Fibroblast of lung (primary cell): ENCODE results near the gene ARHGAP10. TPM values are rescaled to one million over a fixed set of nuclear protein-coding genes. Genes with fewer than 3 reads are reported as not detected.

Experiments
- DNase-seq, 2 donors: peaks; one replicate each; pipeline versions ENCODE4 v3.0.0 to v3.0.0-alpha.2; 2010; ENCODE audit warnings: low read depth in 2 of 2
- H2AFZ ChIP-seq: 2 replicates; pipeline ENCODE4 v1.5.1; 2012; ENCODE audit warnings: low read length, control low read depth, inconsistent platforms
- H3K27ac ChIP-seq: 2 replicates; pipeline ENCODE4 v1.5.1; 2011; ENCODE audit warnings: low read length, control low read depth; ENCODE audit not compliant: insufficient read depth
- H3K27me3 ChIP-seq: 2 replicates; pipeline ENCODE4 v1.5.1; 2011; ENCODE audit warnings: mild to moderate bottlenecking, low read length; ENCODE audit not compliant: control insufficient read depth, insufficient read depth
- H3K36me3 ChIP-seq: 2 replicates; pipeline ENCODE4 v1.5.1; 2011; ENCODE audit warnings: low read length; ENCODE audit not compliant: control insufficient read depth, insufficient read depth
- H3K4me1 ChIP-seq: 2 replicates; pipeline ENCODE4 v1.5.1; 2011; ENCODE audit warnings: low read length; ENCODE audit not compliant: control insufficient read depth, insufficient read depth; ENCODE audit errors: extremely low read depth
- H3K4me2 ChIP-seq: 2 replicates; pipeline ENCODE4 v1.5.1; 2011; ENCODE audit warnings: low read length, control low read depth; ENCODE audit not compliant: insufficient read depth; ENCODE audit errors: extremely low read depth
- H3K4me3 ChIP-seq, 4 experiments: fragments of 200-600 bp in 1 of 4; sonication (generic) in 1 of 4; replicated peaks in 1 of 4; 2 replicates each; pipeline ENCODE4 v1.5.1; 2011 to 2016; ENCODE audit warnings: low read length in 4 of 4, low read depth in 3 of 4, mild to moderate bottlenecking in 3 of 4, control low read depth in 2 of 4, inconsistent platforms in 1 of 4, mixed read lengths in 1 of 4; ENCODE audit not compliant: insufficient read depth in 1 of 4; ENCODE audit errors: control extremely low read depth in 1 of 4
- H3K79me2 ChIP-seq: 2 replicates; pipeline ENCODE4 v1.5.1; 2012; ENCODE audit warnings: mild to moderate bottlenecking, low read length, inconsistent platforms; ENCODE audit not compliant: control insufficient read depth, insufficient read depth
- H3K9ac ChIP-seq: 2 replicates; pipeline ENCODE4 v1.5.1; 2011; ENCODE audit warnings: mild to moderate bottlenecking, low read length, control low read depth; ENCODE audit not compliant: insufficient read depth
- H3K9me3 ChIP-seq: 2 replicates; pipeline ENCODE4 v1.5.1; 2012; ENCODE audit warnings: low read depth, low read length; ENCODE audit not compliant: control insufficient read depth, insufficient read depth
- H4K20me1 ChIP-seq: 2 replicates; pipeline ENCODE4 v1.5.1; 2011; ENCODE audit warnings: low read length; ENCODE audit not compliant: control insufficient read depth, insufficient read depth; ENCODE audit errors: extremely low read depth
- CTCF ChIP-seq, 2 donors: IDR thresholded peaks in 1 of 2; conservative IDR thresholded peaks in 1 of 2; 1 replicate in 1 of 2; 2 replicates in 1 of 2; pipeline ENCODE4 v1.5.1; 2011 to 2012; ENCODE audit warnings: low read length in 2 of 2, control low read depth in 1 of 2, inconsistent platforms in 1 of 2, low read depth in 1 of 2, mild to moderate bottlenecking in 1 of 2
- EZH2 ChIP-seq: IDR thresholded peaks from 2 replicates; pipeline ENCODE4 v1.5.1; 2012; ENCODE audit warnings: low read length, control low read depth, mild to moderate bottlenecking; ENCODE audit errors: missing control alignments
- polyA plus RNA-seq, 2 donors: library from polyadenylated mRNA; depleted of rRNA in 1 of 2; stranded (reverse) in 1 of 2; unstranded in 1 of 2; fragments of >200 nt; gene quantifications; 2 replicates each; pipeline ENCODE4 v1.2.1, GENCODE V29; 2011 to 2012; ENCODE audit warnings: missing spikeins in 1 of 2
- total RNA-seq: library from RNA; depleted of rRNA; stranded (reverse); fragments of >200 nt; gene quantifications from 2 replicates; pipeline ENCODE4 v1.2.1, GENCODE V29; 2014

ARHGAP10 gene
- total and polyA plus RNA-seq, 2 donors (not counting 1 experiment from before 2014, with no cell fraction given), result 21.6 to 35.8 TPM

GRCh38 chr4:147790412-147790811 is 58.5 kb downstream of the ARHGAP10 start:
- H3K4me1 ChIP-seq, result peaks cover 16% of the 10 kb centered on the region
- H3K36me3 ChIP-seq, result no peaks in the 10 kb centered on the region
- no peak overlapping the region for H3K27ac ChIP-seq
- H2AFZ ChIP-seq, result no peak overlapping the region
- H4K20me1 ChIP-seq, result no peaks in the 10 kb centered on the region
- DNase-seq, result no peak
- no peaks in the 10 kb centered on the region for H3K27me3 ChIP-seq
- no peak overlapping the region for H3K4me3 ChIP-seq
- H3K79me2 ChIP-seq, result peaks cover 60% of the 10 kb centered on the region
- H3K9ac ChIP-seq, result no peak overlapping the region
- no peaks in the 10 kb centered on the region for H3K9me3 ChIP-seq
- no peak for TF ChIP-seq EZH2
- TF ChIP-seq CTCF (conservative IDR thresholded peaks at IDR 0.05 in 1 of 2, IDR thresholded peaks at IDR 0.05 in 1 of 2; ENCODE audit: low read depth in 1 of 2, low read length in 2 of 2), result no peak
- no peak overlapping the region for H3K4me2 ChIP-seq

- Histone ChIP-seq H2AFZ (no peak overlapping the region), H3K4me2 (no peak overlapping the region), H3K79me2 (peaks cover 56% of the 10 kb centered on the region), H3K9me3 (no peaks in the 10 kb centered on the region), H3K4me3 (no peak overlapping the region), H3K27ac (no peak overlapping the region), H3K4me1 (peaks cover 16% of the 10 kb centered on the region), H3K27me3 (no peaks in the 10 kb centered on the region), H3K36me3 (no peaks in the 10 kb centered on the region), H3K9ac (no peak overlapping the region), H4K20me1 (no peaks in the 10 kb centered on the region)
- DNase-seq, result no peak
- TF ChIP-seq EZH2 (no peak), CTCF (conservative IDR thresholded peaks at IDR 0.05 in 1 of 2, IDR thresholded peaks at IDR 0.05 in 1 of 2; ENCODE audit: low read depth in 1 of 2, low read length in 2 of 2) (no peak)
Measured at GRCh38 chr4:147791341-147791740, 59.5 kb downstream of the ARHGAP10 start.

GRCh38 chr4:147791865-147792264 is 60.0 kb downstream of the ARHGAP10 start:
- no peak for DNase-seq
- no peak for TF ChIP-seq CTCF (conservative IDR thresholded peaks at IDR 0.05 in 1 of 2, IDR thresholded peaks at IDR 0.05 in 1 of 2; ENCODE audit: low read depth in 1 of 2, low read length in 2 of 2)
- TF ChIP-seq EZH2, result no peak
- Histone ChIP-seq H3K4me1 (peaks cover 15% of the 10 kb centered on the region), H4K20me1 (no peaks in the 10 kb centered on the region), H3K9ac (no peak overlapping the region), H3K27me3 (no peaks in the 10 kb centered on the region), H3K27ac (no peak overlapping the region), H3K79me2 (peaks cover 52% of the 10 kb centered on the region), H3K9me3 (no peaks in the 10 kb centered on the region), H3K36me3 (no peaks in the 10 kb centered on the region), H3K4me2 (no peak overlapping the region), H3K4me3 (no peak overlapping the region), H2AFZ (no peak overlapping the region)
